ENCODE data around the gene GTF2H4. TPM values are rescaled to one million over a fixed set of nuclear protein-coding genes. Genes with fewer than 3 reads are reported as not detected.

Gene GTF2H4
- total RNA-seq, 2 donors from 2014 or later = 0.66 to 27.2 TPM

DNA sequence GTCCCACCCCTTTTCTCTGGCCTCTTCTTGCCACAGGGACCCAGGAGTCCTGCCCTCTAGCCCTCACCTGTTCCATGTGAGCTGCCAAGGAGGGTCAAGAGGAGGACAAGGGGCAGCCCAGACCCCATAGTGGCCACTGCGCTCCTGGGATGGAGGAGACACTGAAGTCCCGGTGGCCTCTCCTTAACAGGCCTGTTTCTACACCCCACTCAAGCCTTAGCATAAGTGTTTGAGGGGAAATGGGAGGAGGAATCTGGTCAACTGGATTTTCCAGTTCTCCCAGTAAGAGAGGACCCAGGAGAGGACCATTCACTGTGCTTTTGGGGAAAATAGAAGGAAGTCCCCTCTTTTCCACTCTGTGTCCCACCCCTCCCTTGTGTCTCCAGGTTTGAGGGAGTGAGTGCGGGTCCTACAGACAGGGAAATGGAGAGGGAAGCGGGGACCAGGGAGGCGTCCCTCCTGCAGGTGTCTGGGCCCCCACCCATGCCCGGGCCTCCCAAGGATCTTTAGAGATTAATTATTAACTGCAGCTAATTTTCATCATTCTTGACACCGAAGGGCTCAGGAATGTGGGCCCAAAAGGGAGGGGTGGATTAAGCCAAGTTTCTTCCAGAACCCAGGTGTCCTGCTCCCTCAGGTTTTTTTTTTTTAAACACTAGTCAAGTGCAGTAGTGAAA lies 24.1 kb downstream of the GTF2H4 start, which contains the start of gene SFTA2:
TSS of gene SFTA2 (minus strand) at position 202 of the 677 bp plus-strand sequence. CDS start at position 128, 74 bp downstream.
- 46 to 54% methylated on average over 5 to 7 of the region's 7 CpGs for WGBS, 2 donors
- intact Hi-C loops (cut with DNase I) = no loop called here
- Histone ChIP-seq H3K9me3 (no peaks in the 10 kb centered on the region), H3K27me3 (no peaks in the 10 kb centered on the region), H3K36me3 (replicated peaks in 1 of 2; ENCODE audit: insufficient read depth in 1 of 2, low read depth in 2 of 2) (no peaks in the 10 kb centered on the region), H3K4me3 (no peak within 1 kb of the TSS), H3K4me1 (peaks cover 22% of the 10 kb centered on the region), H3K27ac (peak within 1 kb of the TSS; percentile 37 to 78 (median 57))
- DNase-seq (peak in 1 of 4 donors; percentile 23), ATAC-seq (peak; percentile 61)
- TF ChIP-seq POLR2A (IDR thresholded peaks at IDR 0.05) = no peak
- TF ChIP-seq, protein P1, sequence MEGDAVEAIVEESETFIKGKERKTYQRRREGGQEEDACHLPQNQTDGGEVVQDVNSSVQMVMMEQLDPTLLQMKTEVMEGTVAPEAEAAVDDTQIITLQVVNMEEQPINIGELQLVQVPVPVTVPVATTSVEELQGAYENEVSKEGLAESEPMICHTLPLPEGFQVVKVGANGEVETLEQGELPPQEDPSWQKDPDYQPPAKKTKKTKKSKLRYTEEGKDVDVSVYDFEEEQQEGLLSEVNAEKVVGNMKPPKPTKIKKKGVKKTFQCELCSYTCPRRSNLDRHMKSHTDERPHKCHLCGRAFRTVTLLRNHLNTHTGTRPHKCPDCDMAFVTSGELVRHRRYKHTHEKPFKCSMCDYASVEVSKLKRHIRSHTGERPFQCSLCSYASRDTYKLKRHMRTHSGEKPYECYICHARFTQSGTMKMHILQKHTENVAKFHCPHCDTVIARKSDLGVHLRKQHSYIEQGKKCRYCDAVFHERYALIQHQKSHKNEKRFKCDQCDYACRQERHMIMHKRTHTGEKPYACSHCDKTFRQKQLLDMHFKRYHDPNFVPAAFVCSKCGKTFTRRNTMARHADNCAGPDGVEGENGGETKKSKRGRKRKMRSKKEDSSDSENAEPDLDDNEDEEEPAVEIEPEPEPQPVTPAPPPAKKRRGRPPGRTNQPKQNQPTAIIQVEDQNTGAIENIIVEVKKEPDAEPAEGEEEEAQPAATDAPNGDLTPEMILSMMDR (IDR thresholded peaks at IDR 0.05) = no peak

DNA sequence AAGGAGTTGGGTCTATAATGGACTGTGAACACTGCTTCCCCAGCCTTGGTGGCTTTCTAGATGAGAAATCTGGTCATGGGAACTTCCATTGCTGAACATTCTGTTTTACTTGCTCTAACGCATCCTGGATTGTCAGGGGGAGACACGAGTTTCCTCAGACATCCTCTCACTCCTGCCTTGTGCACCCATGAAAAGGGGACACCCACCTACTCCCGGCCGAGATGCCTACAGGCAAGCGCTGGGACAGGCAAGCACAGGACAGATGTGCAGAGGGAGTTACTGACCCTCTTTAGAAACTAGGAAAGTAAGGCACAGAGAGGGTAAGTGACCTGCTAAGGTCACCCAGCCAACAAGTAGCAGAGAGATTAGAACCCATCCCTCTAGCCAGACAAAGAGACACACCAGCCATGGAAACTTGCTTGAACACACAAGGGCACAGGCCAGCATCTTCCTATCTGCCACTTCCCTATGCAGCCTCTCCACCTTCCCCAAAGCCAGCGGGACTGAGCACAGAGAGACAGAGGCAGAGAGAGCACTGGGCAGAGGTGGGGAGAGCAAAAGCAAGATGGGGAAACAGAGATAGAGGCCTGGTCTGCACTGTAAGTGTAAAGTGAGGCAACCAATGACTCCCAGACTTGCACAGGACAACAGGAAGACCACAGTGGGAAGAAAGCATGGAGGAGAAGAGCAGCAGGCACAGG lies 24.8 kb downstream of the GTF2H4 start:
- intact Hi-C loops (cut with DNase I) = no loop called here
- ATAC-seq (no peak), DNase-seq (no peak)
- WGBS, 2 donors = 68 to 76% methylated on average over 6 of the region's 6 CpGs
- peaks cover 24% of the 10 kb centered on the region for H3K4me1 ChIP-seq
- no peaks in the 10 kb centered on the region for H3K27me3 ChIP-seq
- H3K4me3 ChIP-seq = no peak overlapping the region
- H3K27ac ChIP-seq = peak overlapping the region in 3 of 4 donors; percentile 37 to 78 (median 75)
- no peaks in the 10 kb centered on the region for H3K9me3 ChIP-seq
- TF ChIP-seq, protein P1 (IDR thresholded peaks at IDR 0.05) = no peak
- no peak for TF ChIP-seq POLR2A (IDR thresholded peaks at IDR 0.05)
- no peaks in the 10 kb centered on the region for H3K36me3 ChIP-seq (replicated peaks in 1 of 2; ENCODE audit: insufficient read depth in 1 of 2, low read depth in 2 of 2)

DNA sequence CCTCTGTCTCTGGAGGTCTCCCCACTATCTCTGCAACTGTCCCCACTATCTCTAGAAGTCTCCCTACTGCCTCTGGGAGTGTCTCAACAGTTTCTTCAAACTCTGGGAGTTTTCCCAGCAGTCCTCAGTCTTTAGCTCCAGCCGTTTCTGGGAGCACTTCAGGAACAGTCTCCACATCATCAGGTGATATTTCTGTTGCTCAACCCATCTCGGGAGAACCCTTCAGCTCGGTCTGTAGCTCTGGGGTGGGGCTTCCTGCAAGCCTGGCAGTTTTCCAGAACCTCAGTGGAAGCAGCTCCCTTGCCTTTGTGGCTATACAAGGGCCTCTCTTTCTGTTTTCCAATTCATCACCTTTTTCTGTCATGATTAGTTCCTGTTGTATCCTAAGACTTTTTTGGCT lies 27.0 kb downstream of the GTF2H4 start:
- no peak for ATAC-seq
- Histone ChIP-seq H3K4me1 (peaks cover 45% of the 10 kb centered on the region), H3K27ac (no peak overlapping the region), H3K9me3 (no peaks in the 10 kb centered on the region), H3K27me3 (no peaks in the 10 kb centered on the region), H3K36me3 (replicated peaks in 1 of 2; ENCODE audit: insufficient read depth in 1 of 2, low read depth in 2 of 2) (no peaks in the 10 kb centered on the region), H3K4me3 (no peak overlapping the region)
- DNase-seq = no peak
- 29 to 48% methylated on average over 3 of the region's 3 CpGs for WGBS, 2 donors
- intact Hi-C loops (cut with DNase I) = no loop called here
- TF ChIP-seq, protein P1 (IDR thresholded peaks at IDR 0.05) = no peak
- no peak for TF ChIP-seq POLR2A (IDR thresholded peaks at IDR 0.05)

DNA sequence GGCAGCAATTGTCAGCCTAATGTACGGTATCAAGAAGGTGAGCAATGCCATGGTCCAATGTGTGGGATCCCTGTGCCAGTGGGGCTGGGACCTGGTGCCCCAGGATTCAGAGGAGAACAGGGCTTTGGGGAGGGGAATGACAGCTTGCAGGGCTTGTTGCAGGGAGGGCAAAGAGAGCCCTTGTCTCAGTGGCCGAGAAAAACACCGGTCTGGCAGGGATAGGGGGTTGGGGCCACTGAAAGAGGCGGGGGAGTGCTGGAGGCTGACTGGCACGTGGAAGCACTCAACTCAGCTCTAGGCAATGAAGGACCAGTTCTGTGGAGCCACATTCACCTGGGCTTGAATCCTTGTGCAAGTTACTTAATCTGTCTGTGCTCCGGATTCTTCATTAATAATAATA lies 29.3 kb downstream of the GTF2H4 start:
- no peak overlapping the region for H3K27ac ChIP-seq
- H3K9me3 ChIP-seq = no peaks in the 10 kb centered on the region
- 62 to 71% methylated on average over 6 of the region's 6 CpGs for WGBS, 2 donors
- DNase-seq (no peak), ATAC-seq (no peak)
- intact Hi-C loops (cut with DNase I) = no loop called here
- H3K27me3 ChIP-seq = no peaks in the 10 kb centered on the region
- no peak for TF ChIP-seq POLR2A (IDR thresholded peaks at IDR 0.05)
- TF ChIP-seq, protein P1 (IDR thresholded peaks at IDR 0.05) = no peak
- H3K4me1 ChIP-seq = peaks cover 39% of the 10 kb centered on the region
- H3K36me3 ChIP-seq (replicated peaks in 1 of 2; ENCODE audit: insufficient read depth in 1 of 2, low read depth in 2 of 2) = no peaks in the 10 kb centered on the region
- H3K4me3 ChIP-seq = no peak overlapping the region
